HL-60 (cell line): ENCODE measurements around the gene GTF3C5.

Experiments
- DNase-seq, 2 experiments: peaks; one replicate each; pipeline ENCODE4 v3.0.0-alpha.2; 2010 to 2020; ENCODE audit warnings: low read depth in 1 of 2, low spot score in 1 of 2
- H3K27ac ChIP-seq: fragments of 250-450 bp; sonication (Bioruptor Pico); replicated peaks from 2 replicates; pipeline ENCODE4 v1.5.1; 2020; ENCODE audit warnings: mild to moderate bottlenecking, moderate library complexity
- H3K27me3 ChIP-seq: fragments of 250-450 bp; sonication (Bioruptor Pico); 2 replicates; pipeline ENCODE4 v1.5.1; 2021; ENCODE audit warnings: mild to moderate bottlenecking, moderate library complexity; ENCODE audit not compliant: insufficient read depth, poor library complexity, severe bottlenecking
- H3K4me3 ChIP-seq: replicated peaks from 2 replicates; pipeline ENCODE4 v1.5.1; 2011; ENCODE audit warnings: mild to moderate bottlenecking, control low read depth, low read length; ENCODE audit not compliant: insufficient read depth
- CTCF ChIP-seq: IDR thresholded peaks from one replicate; pipeline ENCODE4 v1.5.1; 2011; ENCODE audit warnings: low read length, control low read depth, inconsistent platforms; ENCODE audit not compliant: insufficient read depth
- GABPA ChIP-seq: IDR thresholded peaks from 2 replicates; pipeline ENCODE4 v1.6.1; 2012; ENCODE audit warnings: low read depth
- POLR2AphosphoS5 ChIP-seq: IDR thresholded peaks from 2 replicates; pipeline ENCODE4 v1.6.1; 2012; ENCODE audit warnings: low read depth
- REST ChIP-seq: IDR thresholded peaks from 2 replicates; pipeline ENCODE4 v1.6.1; 2012; ENCODE audit warnings: low read depth; ENCODE audit not compliant: insufficient replicate concordance
- SPI1 ChIP-seq: IDR thresholded peaks from 2 replicates; pipeline ENCODE4 v1.6.1; 2012; ENCODE audit warnings: low read depth, mild to moderate bottlenecking, borderline replicate concordance

Gene GTF3C5

GRCh38 chr9:133027134-133027533 lies 3.7 kb upstream of the GTF3C5 start:
- Histone ChIP-seq H3K27me3 (no peaks in the 10 kb centered on the region), H3K4me3 (no peak overlapping the region), H3K27ac (no peak overlapping the region)
- TF ChIP-seq GABPA (no peak), CTCF (no peak), REST (no peak), POLR2AphosphoS5 (no peak), SPI1 (no peak)
- DNase-seq: no peak

- TF ChIP-seq REST (no peak), GABPA (no peak), POLR2AphosphoS5 (no peak), SPI1 (no peak), CTCF (no peak)
- H3K27ac ChIP-seq: no peak overlapping the region
- H3K27me3 ChIP-seq: no peaks in the 10 kb centered on the region
- H3K4me3 ChIP-seq: no peak overlapping the region
- no peak for DNase-seq
These were observed 2.6 kb upstream of the GTF3C5 start for GRCh38 chr9:133028221-133028620.

GRCh38 chr9:133029994-133030316 lies 842 bp upstream of the GTF3C5 start:
- no peaks in the 10 kb centered on the region for H3K27me3 ChIP-seq
- TF ChIP-seq POLR2AphosphoS5: no peak
- no peak for TF ChIP-seq SPI1
- no peak for TF ChIP-seq CTCF
- TF ChIP-seq GABPA: no peak
- no peak for TF ChIP-seq REST
- peak overlapping the region; percentile 97 for H3K27ac ChIP-seq
- peak overlapping the region; percentile 82 for H3K4me3 ChIP-seq
- DNase-seq: no peak
